H9 (cell line): ENCODE measurements around the gene NEUROD4. TPM values are rescaled to one million over a fixed set of nuclear protein-coding genes. Genes with fewer than 3 reads are reported as not detected.

Experiments used
- DNase-seq: peaks from one replicate; pipeline ENCODE4 v3.0.0-alpha.2; 2017
- H2AFZ ChIP-seq: one replicate; pipeline ENCODE4 v1.6.1; 2013; ENCODE audit warnings: mild to moderate bottlenecking, low read length, control low read depth, moderate library complexity
- H2AK5ac ChIP-seq: 2 replicates; pipeline ENCODE4 v1.6.1; 2013; ENCODE audit warnings: low read length, control low read depth, mixed read lengths; ENCODE audit not compliant: insufficient read length
- H2BK120ac ChIP-seq: one replicate; pipeline ENCODE4 v1.6.1; 2013; ENCODE audit warnings: low read depth, mild to moderate bottlenecking, low read length, control low read depth, inconsistent platforms; ENCODE audit not compliant: poor library complexity, severe bottlenecking
- H2BK12ac ChIP-seq: 2 replicates; pipeline ENCODE4 v1.6.1; 2013; ENCODE audit warnings: low read length, control low read depth, mixed read lengths, low read depth; ENCODE audit not compliant: insufficient read length
- H2BK15ac ChIP-seq: 2 replicates; pipeline ENCODE4 v1.6.1; 2013; ENCODE audit warnings: low read depth, low read length, control low read depth
- H2BK20ac ChIP-seq: one replicate; pipeline ENCODE4 v1.6.1; 2013; ENCODE audit warnings: low read depth, mild to moderate bottlenecking, low read length, control low read depth, inconsistent platforms; ENCODE audit not compliant: poor library complexity, severe bottlenecking
- H2BK5ac ChIP-seq: 2 replicates; pipeline ENCODE4 v1.6.1; 2013; ENCODE audit warnings: low read length, control low read depth, mixed read lengths; ENCODE audit not compliant: insufficient read length
- H3K14ac ChIP-seq: 2 replicates; pipeline ENCODE4 v1.6.1; 2013; ENCODE audit warnings: low read length, control low read depth; ENCODE audit not compliant: insufficient read depth
- H3K18ac ChIP-seq: 2 replicates; pipeline ENCODE4 v1.6.1; 2013; ENCODE audit warnings: low read depth, mild to moderate bottlenecking, mixed read lengths, low read length, control low read depth; ENCODE audit not compliant: insufficient read length
- H3K23ac ChIP-seq: 2 replicates; pipeline ENCODE4 v1.6.1; 2013; ENCODE audit warnings: low read length, control low read depth, mixed read lengths, low read depth; ENCODE audit not compliant: insufficient read length
- H3K23me2 ChIP-seq: 2 replicates; pipeline ENCODE4 v1.6.1; 2013; ENCODE audit warnings: low read depth, mild to moderate bottlenecking, mixed read lengths, low read length, control low read depth; ENCODE audit not compliant: insufficient read length, poor library complexity, severe bottlenecking
- H3K27ac ChIP-seq: 2 replicates; pipeline ENCODE4 v1.5.1; 2013; ENCODE audit warnings: low read length, control low read depth, mixed read lengths, low read depth; ENCODE audit not compliant: insufficient read length
- H3K27me3 ChIP-seq: 2 replicates; pipeline ENCODE4 v1.6.1; 2013; ENCODE audit warnings: low read length, control low read depth, inconsistent platforms; ENCODE audit not compliant: insufficient read depth
- H3K4ac ChIP-seq: 2 replicates; pipeline ENCODE4 v1.6.1; 2013; ENCODE audit warnings: low read depth, mild to moderate bottlenecking, control low read depth, inconsistent platforms, low read length, moderate library complexity
- H3K4me1 ChIP-seq: 2 replicates; pipeline ENCODE4 v1.6.1; 2013; ENCODE audit warnings: low read length, control low read depth, inconsistent platforms; ENCODE audit not compliant: insufficient read depth
- H3K4me2 ChIP-seq: 2 replicates; pipeline ENCODE4 v1.6.1; 2013; ENCODE audit warnings: low read length, control low read depth, mixed read lengths; ENCODE audit not compliant: insufficient read length, insufficient read depth
- H3K56ac ChIP-seq: 2 replicates; pipeline ENCODE4 v1.6.1; 2013; ENCODE audit warnings: low read depth, mild to moderate bottlenecking, mixed read lengths, low read length, control low read depth; ENCODE audit not compliant: insufficient read length
- H3K79me1 ChIP-seq: 2 replicates; pipeline ENCODE4 v1.6.1; 2013; ENCODE audit warnings: low read depth, mild to moderate bottlenecking, moderate library complexity, low read length, control low read depth, inconsistent platforms; ENCODE audit not compliant: insufficient read depth, poor library complexity, severe bottlenecking
- H3K79me2 ChIP-seq: 2 replicates; pipeline ENCODE4 v1.6.1; 2013; ENCODE audit warnings: low read length, control low read depth, inconsistent platforms; ENCODE audit not compliant: insufficient read depth
- H3K9ac ChIP-seq: 2 replicates; pipeline ENCODE4 v1.6.1; 2013; ENCODE audit warnings: low read length, control low read depth, mixed read lengths; ENCODE audit not compliant: insufficient read length; ENCODE audit errors: extremely low read depth
- H3K9me3 ChIP-seq: one replicate; pipeline ENCODE4 v1.6.1; 2013; ENCODE audit warnings: low read depth, low read length, inconsistent platforms; ENCODE audit not compliant: control insufficient read depth
- H3T11ph ChIP-seq: one replicate; pipeline ENCODE4 v1.6.1; 2013; ENCODE audit warnings: mild to moderate bottlenecking, low read length, control low read depth, inconsistent platforms
- H4K20me1 ChIP-seq: one replicate; pipeline ENCODE4 v1.6.1; 2013; ENCODE audit not compliant: control insufficient read depth, insufficient read length, insufficient read depth
- H4K5ac ChIP-seq: 2 replicates; pipeline ENCODE4 v1.6.1; 2013; ENCODE audit warnings: low read depth, mild to moderate bottlenecking, mixed read lengths, low read length, control low read depth; ENCODE audit not compliant: insufficient read length
- H4K8ac ChIP-seq: replicated peaks from 2 replicates; pipeline ENCODE4 v1.6.1; 2013; ENCODE audit warnings: low read length, control low read depth, mixed read lengths, low read depth; ENCODE audit not compliant: insufficient read length
- H4K91ac ChIP-seq: 2 replicates; pipeline ENCODE4 v1.6.1; 2013; ENCODE audit warnings: low read depth, mild to moderate bottlenecking, moderate library complexity, mixed read lengths, low read length, control low read depth; ENCODE audit not compliant: insufficient read length
- H3K27ac Mint-ChIP-seq, 3 experiments: 2 replicates in 2 of 3; 3 replicates in 1 of 3; pipeline ENCODE4 v1.8.0; 2020 to 2021; ENCODE audit warnings: mixed read lengths in 3 of 3, mild to moderate bottlenecking in 1 of 3, moderate library complexity in 1 of 3
- H3K27me3 Mint-ChIP-seq: 2 replicates; pipeline ENCODE4 v1.8.0; 2021; ENCODE audit warnings: low read depth, mild to moderate bottlenecking, moderate library complexity, mixed read lengths
- H3K36me3 Mint-ChIP-seq, 3 experiments: 2 replicates in 2 of 3; 3 replicates in 1 of 3; pipeline ENCODE4 v1.8.0; 2020 to 2021; ENCODE audit warnings: low read depth in 3 of 3, mixed read lengths in 3 of 3; ENCODE audit not compliant: insufficient read depth in 1 of 3
- H3K4me1 Mint-ChIP-seq, 2 experiments: 2 replicates each; pipeline ENCODE4 v1.8.0; 2020; ENCODE audit warnings: mixed read lengths in 2 of 2
- H3K4me3 Mint-ChIP-seq, 2 experiments: 2 replicates in 1 of 2; 3 replicates in 1 of 2; pipeline ENCODE4 v1.8.0; 2020 to 2021; ENCODE audit warnings: mild to moderate bottlenecking in 2 of 2, mixed read lengths in 2 of 2, moderate library complexity in 1 of 2
- H3K9me3 Mint-ChIP-seq, 2 experiments: 2 replicates in 1 of 2; 3 replicates in 1 of 2; pipeline ENCODE4 v1.8.0; 2020; ENCODE audit warnings: mild to moderate bottlenecking in 2 of 2, mixed read lengths in 2 of 2, moderate library complexity in 1 of 2
- WGBS: extraction: QIAGEN DNeasy Blood & Tissue Kit; methylation state at CpG from one replicate; pipeline ENCODE4 v1.1.7; 2013; ENCODE audit warnings: missing lambda C conversion rate, low lambda C conversion rate, mixed read lengths; ENCODE audit not compliant: insufficient read length; ENCODE audit errors: extremely low coverage; 5-methylcytosine and 5-hydroxymethylcytosine counted together
- total RNA-seq: library from RNA; stranded (reverse); gene quantifications from 2 replicates; pipeline ENCODE4 v1.2.1, GENCODE V29; 2021
- TF ChIP-seq, protein P1 (sequence below): fragments of 200-600 bp; sonication (generic); conservative IDR thresholded peaks from 3 replicates; pipeline ENCODE4 v1.8.0; 2021; ENCODE audit warnings: antibody characterized with exemption, mild to moderate bottlenecking

NEUROD4 gene
- total RNA-seq, 1 experiment from 2014 or later: not detected

DNA sequence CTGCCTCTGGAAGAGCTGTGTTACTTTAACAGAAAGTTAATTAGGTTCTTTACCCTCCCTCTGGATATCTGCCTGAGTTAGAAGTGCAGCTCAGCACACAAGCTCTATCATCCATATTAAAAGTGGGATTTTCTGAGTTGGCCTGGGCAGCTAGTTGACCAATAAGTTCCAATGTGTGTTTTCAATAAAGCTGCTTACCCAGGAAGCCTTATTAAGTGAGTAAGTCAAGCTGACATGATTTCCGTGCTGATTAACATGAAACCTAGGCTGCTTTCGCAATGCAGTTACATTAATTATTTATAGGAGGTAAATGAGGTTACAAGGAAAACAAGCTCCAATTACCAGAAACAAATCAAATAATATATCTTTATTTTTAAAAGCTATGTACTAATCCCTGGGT lies 4.8 kb downstream of the NEUROD4 start:
- H3K23ac ChIP-seq: no peak overlapping the region
- H3K27me3 ChIP-seq: no peaks in the 10 kb centered on the region
- TF ChIP-seq, protein P1, sequence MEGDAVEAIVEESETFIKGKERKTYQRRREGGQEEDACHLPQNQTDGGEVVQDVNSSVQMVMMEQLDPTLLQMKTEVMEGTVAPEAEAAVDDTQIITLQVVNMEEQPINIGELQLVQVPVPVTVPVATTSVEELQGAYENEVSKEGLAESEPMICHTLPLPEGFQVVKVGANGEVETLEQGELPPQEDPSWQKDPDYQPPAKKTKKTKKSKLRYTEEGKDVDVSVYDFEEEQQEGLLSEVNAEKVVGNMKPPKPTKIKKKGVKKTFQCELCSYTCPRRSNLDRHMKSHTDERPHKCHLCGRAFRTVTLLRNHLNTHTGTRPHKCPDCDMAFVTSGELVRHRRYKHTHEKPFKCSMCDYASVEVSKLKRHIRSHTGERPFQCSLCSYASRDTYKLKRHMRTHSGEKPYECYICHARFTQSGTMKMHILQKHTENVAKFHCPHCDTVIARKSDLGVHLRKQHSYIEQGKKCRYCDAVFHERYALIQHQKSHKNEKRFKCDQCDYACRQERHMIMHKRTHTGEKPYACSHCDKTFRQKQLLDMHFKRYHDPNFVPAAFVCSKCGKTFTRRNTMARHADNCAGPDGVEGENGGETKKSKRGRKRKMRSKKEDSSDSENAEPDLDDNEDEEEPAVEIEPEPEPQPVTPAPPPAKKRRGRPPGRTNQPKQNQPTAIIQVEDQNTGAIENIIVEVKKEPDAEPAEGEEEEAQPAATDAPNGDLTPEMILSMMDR: no peak
- H2AFZ ChIP-seq: no peak overlapping the region
- no peak overlapping the region for H2BK20ac ChIP-seq
- no peaks in the 10 kb centered on the region for H3K9me3 ChIP-seq
- H3K14ac ChIP-seq: no peak overlapping the region
- no peak overlapping the region for H3T11ph ChIP-seq
- no peak overlapping the region for H4K91ac ChIP-seq
- H3K79me2 ChIP-seq: no peaks in the 10 kb centered on the region
- no peak overlapping the region for H2BK120ac ChIP-seq
- H2AK5ac ChIP-seq: no peak overlapping the region
- WGBS: no CpG with 5 or more reads among the region's 2 CpGs
- H3K18ac ChIP-seq: no peak overlapping the region
- no peak overlapping the region for H2BK15ac ChIP-seq
- no peak overlapping the region for H4K8ac ChIP-seq
- Mint-ChIP-seq H3K9me3 (no peaks in the 10 kb centered on the region), H3K27me3 (peaks cover 51% of the 10 kb centered on the region), H3K27ac (no peak overlapping the region), H3K4me1 (peaks cover 5% of the 10 kb centered on the region in 2 experiments), H3K4me3 (no peak overlapping the region), H3K36me3 (no peaks in the 10 kb centered on the region)
- no peak overlapping the region for H3K4me2 ChIP-seq
- H3K79me1 ChIP-seq: no peaks in the 10 kb centered on the region
- no peak overlapping the region for H4K5ac ChIP-seq
- no peak overlapping the region for H3K56ac ChIP-seq
- no peak overlapping the region for H3K9ac ChIP-seq
- no peak overlapping the region for H2BK5ac ChIP-seq
- no peak overlapping the region for H2BK12ac ChIP-seq
- H3K4ac ChIP-seq: no peak overlapping the region
- H3K23me2 ChIP-seq: no peaks in the 10 kb centered on the region
- no peak overlapping the region for H3K27ac ChIP-seq
- H4K20me1 ChIP-seq: no peaks in the 10 kb centered on the region
- H3K4me1 ChIP-seq: no peaks in the 10 kb centered on the region
- no peak for DNase-seq
